HL-60 (cell line): Measurements from ENCODE around the gene COL18A1.
A peak's percentile ranks its signal among the peaks of the same experiment; 100 is the strongest.

Experiments used
- DNase-seq, 2 experiments: peaks; one replicate each; pipeline ENCODE4 v3.0.0-alpha.2; 2010 to 2020; ENCODE audit warnings: low read depth in 1 of 2, low spot score in 1 of 2
- H3K27ac ChIP-seq: fragments of 250-450 bp; sonication (Bioruptor Pico); replicated peaks from 2 replicates; pipeline ENCODE4 v1.5.1; 2020; ENCODE audit warnings: mild to moderate bottlenecking, moderate library complexity
- H3K27me3 ChIP-seq: fragments of 250-450 bp; sonication (Bioruptor Pico); 2 replicates; pipeline ENCODE4 v1.5.1; 2021; ENCODE audit warnings: mild to moderate bottlenecking, moderate library complexity; ENCODE audit not compliant: insufficient read depth, poor library complexity, severe bottlenecking
- H3K4me3 ChIP-seq: replicated peaks from 2 replicates; pipeline ENCODE4 v1.5.1; 2011; ENCODE audit warnings: mild to moderate bottlenecking, control low read depth, low read length; ENCODE audit not compliant: insufficient read depth
- GABPA ChIP-seq: IDR thresholded peaks from 2 replicates; pipeline ENCODE4 v1.6.1; 2012; ENCODE audit warnings: low read depth
- POLR2AphosphoS5 ChIP-seq: IDR thresholded peaks from 2 replicates; pipeline ENCODE4 v1.6.1; 2012; ENCODE audit warnings: low read depth
- SPI1 ChIP-seq: IDR thresholded peaks from 2 replicates; pipeline ENCODE4 v1.6.1; 2012; ENCODE audit warnings: low read depth, mild to moderate bottlenecking, borderline replicate concordance
- TF ChIP-seq, protein P1 (sequence below): IDR thresholded peaks from one replicate; pipeline ENCODE4 v1.5.1; 2011; ENCODE audit warnings: low read length, control low read depth, inconsistent platforms; ENCODE audit not compliant: insufficient read depth
- TF ChIP-seq, protein P2 (sequence below): IDR thresholded peaks from 2 replicates; pipeline ENCODE4 v1.6.1; 2012; ENCODE audit warnings: low read depth; ENCODE audit not compliant: insufficient replicate concordance

Gene COL18A1

DNA sequence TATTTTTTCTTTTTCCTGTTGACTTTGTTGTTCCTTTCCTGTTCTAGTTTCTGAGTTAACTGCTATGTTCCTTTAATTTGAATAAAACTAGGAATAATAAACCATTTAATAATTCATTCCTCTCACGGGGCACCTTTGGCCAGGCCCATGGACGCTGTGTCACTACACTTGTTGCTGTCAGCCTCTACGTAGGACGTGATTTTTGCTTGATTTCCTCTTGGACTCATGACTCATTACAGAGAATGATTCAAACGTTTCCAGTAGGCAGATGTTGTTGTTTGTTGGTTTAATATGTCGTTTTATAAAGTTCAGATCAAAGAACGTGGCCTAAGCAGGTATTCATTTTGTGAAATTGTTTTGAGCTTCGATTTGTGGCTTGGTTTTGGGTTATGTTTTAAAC, 146.4 kb downstream of the COL18A1 start:
- TF ChIP-seq POLR2AphosphoS5 = no peak
- no peak for TF ChIP-seq SPI1
- TF ChIP-seq, protein P1, sequence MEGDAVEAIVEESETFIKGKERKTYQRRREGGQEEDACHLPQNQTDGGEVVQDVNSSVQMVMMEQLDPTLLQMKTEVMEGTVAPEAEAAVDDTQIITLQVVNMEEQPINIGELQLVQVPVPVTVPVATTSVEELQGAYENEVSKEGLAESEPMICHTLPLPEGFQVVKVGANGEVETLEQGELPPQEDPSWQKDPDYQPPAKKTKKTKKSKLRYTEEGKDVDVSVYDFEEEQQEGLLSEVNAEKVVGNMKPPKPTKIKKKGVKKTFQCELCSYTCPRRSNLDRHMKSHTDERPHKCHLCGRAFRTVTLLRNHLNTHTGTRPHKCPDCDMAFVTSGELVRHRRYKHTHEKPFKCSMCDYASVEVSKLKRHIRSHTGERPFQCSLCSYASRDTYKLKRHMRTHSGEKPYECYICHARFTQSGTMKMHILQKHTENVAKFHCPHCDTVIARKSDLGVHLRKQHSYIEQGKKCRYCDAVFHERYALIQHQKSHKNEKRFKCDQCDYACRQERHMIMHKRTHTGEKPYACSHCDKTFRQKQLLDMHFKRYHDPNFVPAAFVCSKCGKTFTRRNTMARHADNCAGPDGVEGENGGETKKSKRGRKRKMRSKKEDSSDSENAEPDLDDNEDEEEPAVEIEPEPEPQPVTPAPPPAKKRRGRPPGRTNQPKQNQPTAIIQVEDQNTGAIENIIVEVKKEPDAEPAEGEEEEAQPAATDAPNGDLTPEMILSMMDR = no peak
- TF ChIP-seq, protein P2, sequence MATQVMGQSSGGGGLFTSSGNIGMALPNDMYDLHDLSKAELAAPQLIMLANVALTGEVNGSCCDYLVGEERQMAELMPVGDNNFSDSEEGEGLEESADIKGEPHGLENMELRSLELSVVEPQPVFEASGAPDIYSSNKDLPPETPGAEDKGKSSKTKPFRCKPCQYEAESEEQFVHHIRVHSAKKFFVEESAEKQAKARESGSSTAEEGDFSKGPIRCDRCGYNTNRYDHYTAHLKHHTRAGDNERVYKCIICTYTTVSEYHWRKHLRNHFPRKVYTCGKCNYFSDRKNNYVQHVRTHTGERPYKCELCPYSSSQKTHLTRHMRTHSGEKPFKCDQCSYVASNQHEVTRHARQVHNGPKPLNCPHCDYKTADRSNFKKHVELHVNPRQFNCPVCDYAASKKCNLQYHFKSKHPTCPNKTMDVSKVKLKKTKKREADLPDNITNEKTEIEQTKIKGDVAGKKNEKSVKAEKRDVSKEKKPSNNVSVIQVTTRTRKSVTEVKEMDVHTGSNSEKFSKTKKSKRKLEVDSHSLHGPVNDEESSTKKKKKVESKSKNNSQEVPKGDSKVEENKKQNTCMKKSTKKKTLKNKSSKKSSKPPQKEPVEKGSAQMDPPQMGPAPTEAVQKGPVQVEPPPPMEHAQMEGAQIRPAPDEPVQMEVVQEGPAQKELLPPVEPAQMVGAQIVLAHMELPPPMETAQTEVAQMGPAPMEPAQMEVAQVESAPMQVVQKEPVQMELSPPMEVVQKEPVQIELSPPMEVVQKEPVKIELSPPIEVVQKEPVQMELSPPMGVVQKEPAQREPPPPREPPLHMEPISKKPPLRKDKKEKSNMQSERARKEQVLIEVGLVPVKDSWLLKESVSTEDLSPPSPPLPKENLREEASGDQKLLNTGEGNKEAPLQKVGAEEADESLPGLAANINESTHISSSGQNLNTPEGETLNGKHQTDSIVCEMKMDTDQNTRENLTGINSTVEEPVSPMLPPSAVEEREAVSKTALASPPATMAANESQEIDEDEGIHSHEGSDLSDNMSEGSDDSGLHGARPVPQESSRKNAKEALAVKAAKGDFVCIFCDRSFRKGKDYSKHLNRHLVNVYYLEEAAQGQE = no peak
- TF ChIP-seq GABPA = no peak
- DNase-seq = peak in 1 of 2 experiments; percentile 47
- Histone ChIP-seq H3K27me3 (no peaks in the 10 kb centered on the region), H3K27ac (peak overlapping the region; percentile 92), H3K4me3 (no peak overlapping the region)

GRCh38 chr21:45551783-45552695, 147.1 kb downstream of the COL18A1 start:
- H3K27me3 ChIP-seq = no peaks in the 10 kb centered on the region
- no peak overlapping the region for H3K4me3 ChIP-seq
- TF ChIP-seq GABPA (no peak), POLR2AphosphoS5 (no peak), SPI1 (no peak)
- TF ChIP-seq, protein P2 = no peak
- TF ChIP-seq, protein P1 = no peak
- H3K27ac ChIP-seq = peak overlapping the region; percentile 92
- no peak for DNase-seq

GRCh38 chr21:45552696-45553391, 147.9 kb downstream of the COL18A1 start:
- DNase-seq = no peak
- H3K27me3 ChIP-seq = no peaks in the 10 kb centered on the region
- peak overlapping the region; percentile 92 for H3K27ac ChIP-seq
- TF ChIP-seq, protein P1 = no peak
- TF ChIP-seq SPI1 (no peak), POLR2AphosphoS5 (no peak), GABPA (no peak)
- TF ChIP-seq, protein P2 = no peak
- H3K4me3 ChIP-seq = no peak overlapping the region
